ENCODE results near the gene STMN3. TPM values are rescaled to one million over a fixed set of nuclear protein-coding genes. Genes with fewer than 3 reads are reported as not detected.

The STMN3 gene
- total RNA-seq, 1 donor from 2014 or later: 40.8 TPM

DNA sequence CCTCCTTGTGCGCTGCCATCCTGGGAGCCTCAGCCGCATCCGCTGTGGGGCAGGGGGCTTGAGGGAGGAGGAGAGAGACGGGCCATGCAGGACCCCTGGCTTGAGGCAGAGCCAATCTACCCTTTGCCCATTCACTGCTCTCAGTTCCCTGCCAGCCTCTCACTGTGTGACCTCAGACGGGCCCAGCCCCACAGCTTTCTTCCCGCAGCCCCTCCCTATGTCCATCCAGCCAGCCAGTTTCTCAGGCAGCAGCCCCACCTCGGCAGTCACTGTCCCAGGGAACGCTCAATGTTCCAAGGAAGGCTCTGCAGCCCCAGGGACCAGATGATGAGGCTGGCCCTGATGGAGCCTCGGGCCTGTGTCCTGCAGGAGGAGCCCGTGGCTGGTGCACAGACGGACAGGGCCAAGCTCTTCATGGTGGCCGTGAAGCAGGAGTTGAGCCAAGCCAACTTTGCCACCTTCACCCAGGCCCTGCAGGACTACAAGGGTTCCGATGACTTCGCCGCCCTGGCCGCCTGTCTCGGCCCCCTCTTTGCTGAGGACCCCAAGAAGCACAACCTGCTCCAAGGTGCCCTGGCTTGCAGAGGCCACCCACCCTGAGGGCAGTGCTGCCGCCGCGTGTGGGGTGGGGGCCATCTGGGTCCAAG is 39.3 kb upstream of the STMN3 start:
- H3K27me3 ChIP-seq (ENCODE audit: control insufficient read depth, insufficient read depth, low read length): no peaks in the 10 kb centered on the region
- TF ChIP-seq, protein P1, sequence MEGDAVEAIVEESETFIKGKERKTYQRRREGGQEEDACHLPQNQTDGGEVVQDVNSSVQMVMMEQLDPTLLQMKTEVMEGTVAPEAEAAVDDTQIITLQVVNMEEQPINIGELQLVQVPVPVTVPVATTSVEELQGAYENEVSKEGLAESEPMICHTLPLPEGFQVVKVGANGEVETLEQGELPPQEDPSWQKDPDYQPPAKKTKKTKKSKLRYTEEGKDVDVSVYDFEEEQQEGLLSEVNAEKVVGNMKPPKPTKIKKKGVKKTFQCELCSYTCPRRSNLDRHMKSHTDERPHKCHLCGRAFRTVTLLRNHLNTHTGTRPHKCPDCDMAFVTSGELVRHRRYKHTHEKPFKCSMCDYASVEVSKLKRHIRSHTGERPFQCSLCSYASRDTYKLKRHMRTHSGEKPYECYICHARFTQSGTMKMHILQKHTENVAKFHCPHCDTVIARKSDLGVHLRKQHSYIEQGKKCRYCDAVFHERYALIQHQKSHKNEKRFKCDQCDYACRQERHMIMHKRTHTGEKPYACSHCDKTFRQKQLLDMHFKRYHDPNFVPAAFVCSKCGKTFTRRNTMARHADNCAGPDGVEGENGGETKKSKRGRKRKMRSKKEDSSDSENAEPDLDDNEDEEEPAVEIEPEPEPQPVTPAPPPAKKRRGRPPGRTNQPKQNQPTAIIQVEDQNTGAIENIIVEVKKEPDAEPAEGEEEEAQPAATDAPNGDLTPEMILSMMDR (IDR thresholded peaks at IDR 0.05; ENCODE audit: insufficient read depth, low read length, poor library complexity, severe bottlenecking): no peak
- H3K36me3 ChIP-seq (ENCODE audit: control insufficient read depth, insufficient read depth, low read length): no peaks in the 10 kb centered on the region
- no peak for DNase-seq (ENCODE audit: low read depth)
- H3K4me3 ChIP-seq (ENCODE audit: low read depth, low read length): no peak overlapping the region

DNA sequence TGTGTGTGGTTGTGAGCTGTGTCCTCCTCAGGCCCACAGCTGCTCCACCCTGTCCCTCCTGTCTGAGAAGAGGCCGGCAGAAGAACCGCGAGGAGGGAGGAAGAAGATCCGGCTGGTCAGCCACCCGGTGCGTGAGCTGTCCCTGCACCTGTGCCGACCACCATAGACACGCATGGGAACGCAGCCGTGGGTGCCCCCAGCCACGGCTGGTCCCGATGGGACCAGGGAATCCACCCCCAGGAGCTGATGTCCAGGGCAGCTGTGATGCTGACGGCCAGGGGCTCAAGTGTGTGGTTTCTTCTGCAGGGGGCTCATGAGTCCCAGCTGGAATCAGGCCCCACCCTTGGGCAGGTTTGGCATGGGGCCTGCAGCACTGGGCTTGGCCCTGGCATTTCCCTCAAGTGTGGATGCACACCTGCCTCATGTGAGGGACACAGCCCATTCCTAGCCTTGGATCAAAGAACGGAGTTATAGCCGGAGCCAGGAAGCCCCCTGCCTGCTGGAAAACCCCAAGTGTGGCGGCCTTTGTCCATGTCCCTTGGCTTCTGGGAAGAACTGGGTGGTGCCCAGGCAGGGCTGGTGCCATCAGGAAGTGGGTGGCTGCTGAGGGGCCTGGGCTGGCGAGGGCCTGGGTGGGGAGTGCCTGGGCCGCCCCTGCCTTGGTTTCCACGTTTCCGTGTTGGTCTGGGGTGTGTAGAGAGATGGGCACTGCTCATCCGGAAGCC is 38.6 kb upstream of the STMN3 start:
- TF ChIP-seq, protein P1 (IDR thresholded peaks at IDR 0.05; ENCODE audit: insufficient read depth, low read length, poor library complexity, severe bottlenecking): no peak
- no peak for DNase-seq (ENCODE audit: low read depth)
- Histone ChIP-seq H3K36me3 (ENCODE audit: control insufficient read depth, insufficient read depth, low read length) (no peaks in the 10 kb centered on the region), H3K4me3 (ENCODE audit: low read depth, low read length) (no peak overlapping the region), H3K27me3 (ENCODE audit: control insufficient read depth, insufficient read depth, low read length) (no peaks in the 10 kb centered on the region)

DNA sequence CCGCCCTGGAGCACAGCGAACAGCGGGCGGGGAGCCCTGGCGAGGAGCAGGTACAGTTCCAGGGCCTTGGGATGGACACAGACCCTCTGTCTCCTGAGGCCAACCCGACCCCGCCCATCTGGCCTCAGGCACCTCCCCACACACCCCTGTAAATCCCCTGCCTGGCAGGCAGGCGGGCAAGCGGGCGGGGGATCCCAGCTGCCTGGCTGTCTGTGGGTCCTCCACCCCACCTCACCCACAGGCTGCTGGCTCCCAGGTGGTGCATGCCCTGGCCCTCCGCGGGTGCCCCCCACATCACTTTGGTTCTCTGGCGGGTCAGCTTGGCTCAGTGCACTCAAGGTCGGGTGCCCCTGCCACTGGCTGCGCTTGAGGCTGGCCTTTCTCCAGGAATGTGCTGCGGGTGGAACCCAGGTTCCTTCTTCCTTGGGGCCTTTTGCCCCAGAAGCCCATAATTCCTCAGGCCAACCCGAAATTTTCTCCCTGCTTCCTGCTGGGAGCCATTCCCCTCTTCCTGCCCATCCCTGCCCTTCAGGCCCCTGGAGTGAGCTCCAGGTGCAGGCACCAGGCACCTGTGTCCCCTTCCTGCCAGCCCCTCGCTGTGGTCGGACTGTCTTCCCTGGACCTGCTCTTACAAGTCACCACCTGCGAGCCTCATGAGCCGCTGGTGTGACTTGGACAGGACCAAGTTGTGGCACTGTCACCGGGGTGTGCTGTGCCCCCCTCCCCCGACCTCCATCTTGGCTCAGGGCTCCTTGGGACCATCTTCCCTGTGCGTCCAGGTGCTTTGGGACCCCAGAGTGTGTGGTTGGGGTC is 37.9 kb upstream of the STMN3 start:
- no peaks in the 10 kb centered on the region for H3K36me3 ChIP-seq (ENCODE audit: control insufficient read depth, insufficient read depth, low read length)
- TF ChIP-seq, protein P1 (IDR thresholded peaks at IDR 0.05; ENCODE audit: insufficient read depth, low read length, poor library complexity, severe bottlenecking): no peak

DNA sequence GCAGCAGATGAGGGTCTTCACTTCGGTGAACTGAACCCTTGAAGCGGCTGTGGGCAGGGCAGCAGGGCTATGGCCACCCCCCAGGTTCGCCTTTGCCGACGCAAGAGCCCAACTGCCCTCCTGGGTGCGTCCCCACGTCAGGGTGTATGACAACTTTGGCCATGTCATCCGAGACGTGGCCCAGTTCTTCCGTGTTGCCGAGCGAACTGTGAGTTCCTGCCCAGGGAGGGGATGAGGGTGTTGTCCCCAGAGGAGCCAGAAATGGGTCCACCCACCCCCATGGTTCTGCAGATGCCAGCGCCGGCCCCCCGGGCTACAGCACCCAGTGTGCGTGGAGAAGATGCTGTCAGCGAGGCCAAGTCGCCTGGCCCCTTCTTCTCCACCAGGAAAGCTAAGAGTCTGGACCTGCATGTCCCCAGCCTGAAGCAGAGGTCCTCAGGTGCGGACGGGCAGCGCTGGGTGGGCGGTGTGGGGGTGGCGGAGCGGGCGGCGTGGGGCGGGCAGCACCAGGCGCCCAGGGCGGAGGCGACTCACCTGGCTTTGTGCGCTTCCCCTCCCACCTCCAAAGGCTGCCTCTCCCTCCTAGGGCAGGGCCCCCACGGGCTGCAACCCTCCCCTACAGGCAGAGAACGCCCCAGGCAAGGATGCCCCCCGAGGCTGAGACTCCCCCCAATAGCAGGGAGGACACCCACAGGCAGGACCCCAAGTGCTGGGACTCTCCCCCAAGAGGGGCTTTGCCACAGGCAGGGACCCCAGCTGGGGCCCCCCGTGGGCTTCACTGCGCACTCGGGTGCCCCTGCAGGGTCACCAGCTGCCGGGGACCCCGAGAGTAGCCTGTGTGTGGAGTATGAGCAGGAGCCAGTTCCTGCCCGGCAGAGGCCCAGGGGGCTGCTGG is 37.0 kb upstream of the STMN3 start:
- H3K27me3 ChIP-seq (ENCODE audit: control insufficient read depth, insufficient read depth, low read length): no peaks in the 10 kb centered on the region
- TF ChIP-seq, protein P1 (IDR thresholded peaks at IDR 0.05; ENCODE audit: insufficient read depth, low read length, poor library complexity, severe bottlenecking): no peak
- H3K4me3 ChIP-seq (ENCODE audit: low read depth, low read length): no peak overlapping the region
- no peaks in the 10 kb centered on the region for H3K36me3 ChIP-seq (ENCODE audit: control insufficient read depth, insufficient read depth, low read length)
- DNase-seq (ENCODE audit: low read depth): no peak

More for the DNA sequence above, 37.9 kb upstream of the STMN3 start:
- no peaks in the 10 kb centered on the region for H3K27me3 ChIP-seq (ENCODE audit: control insufficient read depth, insufficient read depth, low read length)
- no peak for DNase-seq (ENCODE audit: low read depth)
- no peak overlapping the region for H3K4me3 ChIP-seq (ENCODE audit: low read depth, low read length)

All from kidney epithelial cell (primary cell).